Measurements from ENCODE around the gene NBPF15. TPM values are rescaled to one million over a fixed set of nuclear protein-coding genes. Genes with fewer than 3 reads are reported as not detected.
"Not testable (repeated sequence)": the region's sequence is repeated elsewhere in the genome, so short reads cannot be mapped to it uniquely, and the experiment has no call there.

Gene NBPF15
- total RNA-seq: 10 to 100 TPM; 22.8 to 41.4 (median 31.1) TPM

- peak; percentile 97 to 99 (median 99) for ATAC-seq (replicated peaks in 6 of 8)
- Histone ChIP-seq H3K27ac (peak within 1 kb of the TSS in 1 of 2 donors; percentile 37), H3K4me3 (peak within 1 kb of the TSS; percentile 57 to 75 (median 72))
- in situ Hi-C loops (cut with MboI; ENCODE audit: low pct_unique_long_range_greater_than_20kb in 2 of 9, low sequenced_read_pairs in 9 of 9, unreplicated experiment in 9 of 9); H3K4me1 ChIP-seq (replicated peaks in 1 of 2): not testable (repeated sequence)
- 3% methylated on average over 8 of the region's 71 CpGs; no CpG with 5 or more reads in 9 of the 10 experiments for WGBS, 10 experiments
Measured at GRCh38 chr1:144461136-144461759, at the start of gene NBPF15. NBPF15 (minus strand) TSS chr1:144461669; CDS start chr1:144440003, 21,666 bp downstream.

- ATAC-seq (replicated peaks in 6 of 8); H3K4me1 ChIP-seq (replicated peaks in 1 of 2); H3K27ac ChIP-seq; in situ Hi-C loops (cut with MboI; ENCODE audit: low pct_unique_long_range_greater_than_20kb in 2 of 9, low sequenced_read_pairs in 9 of 9, unreplicated experiment in 9 of 9); H3K4me3 ChIP-seq: not testable (repeated sequence)
- WGBS, 10 experiments: 100% methylated on average over 1 of the region's 1 CpG; no CpG with 5 or more reads in 8 of the 10 experiments
Measured at GRCh38 chr1:144496429-144496828, 35.0 kb upstream of the NBPF15 start.

- H3K27ac ChIP-seq; in situ Hi-C loops (cut with MboI; ENCODE audit: low pct_unique_long_range_greater_than_20kb in 2 of 9, low sequenced_read_pairs in 9 of 9, unreplicated experiment in 9 of 9); ATAC-seq (replicated peaks in 6 of 8); H3K4me1 ChIP-seq (replicated peaks in 1 of 2); H3K4me3 ChIP-seq: not testable (repeated sequence)
- no CpG with 5 or more reads among the region's 4 CpGs for WGBS, 10 experiments
Measured at GRCh38 chr1:144494130-144494529, 32.7 kb upstream of the NBPF15 start.

GRCh38 chr1:144490394-144490793 is 28.9 kb upstream of the NBPF15 start:
- H3K4me1 ChIP-seq (replicated peaks in 1 of 2); ATAC-seq (replicated peaks in 6 of 8); H3K27ac ChIP-seq; in situ Hi-C loops (cut with MboI; ENCODE audit: low pct_unique_long_range_greater_than_20kb in 2 of 9, low sequenced_read_pairs in 9 of 9, unreplicated experiment in 9 of 9); H3K4me3 ChIP-seq: not testable (repeated sequence)
- WGBS, 10 experiments: no CpG with 5 or more reads among the region's 18 CpGs

- ATAC-seq (replicated peaks in 6 of 8); in situ Hi-C loops (cut with MboI; ENCODE audit: low pct_unique_long_range_greater_than_20kb in 2 of 9, low sequenced_read_pairs in 9 of 9, unreplicated experiment in 9 of 9); H3K27ac ChIP-seq; H3K4me1 ChIP-seq (replicated peaks in 1 of 2); H3K4me3 ChIP-seq: not testable (repeated sequence)
- WGBS, 10 experiments: no CpG with 5 or more reads among the region's 2 CpGs
Measured at GRCh38 chr1:144487002-144487401, 25.5 kb upstream of the NBPF15 start.

GRCh38 chr1:144485048-144485993 is 23.9 kb upstream of the NBPF15 start:
- no CpG with 5 or more reads among the region's 15 CpGs for WGBS, 10 experiments
- ATAC-seq (replicated peaks in 6 of 8): peak; percentile 66 to 97 (median 88)
- H3K4me3 ChIP-seq; H3K4me1 ChIP-seq (replicated peaks in 1 of 2); in situ Hi-C loops (cut with MboI; ENCODE audit: low pct_unique_long_range_greater_than_20kb in 2 of 9, low sequenced_read_pairs in 9 of 9, unreplicated experiment in 9 of 9); H3K27ac ChIP-seq: not testable (repeated sequence)

GRCh38 chr1:144473897-144474296 is 12.4 kb upstream of the NBPF15 start:
- WGBS, 10 experiments: no CpG with 5 or more reads among the region's 2 CpGs
- ATAC-seq (replicated peaks in 6 of 8); H3K27ac ChIP-seq; H3K4me3 ChIP-seq; in situ Hi-C loops (cut with MboI; ENCODE audit: low pct_unique_long_range_greater_than_20kb in 2 of 9, low sequenced_read_pairs in 9 of 9, unreplicated experiment in 9 of 9); H3K4me1 ChIP-seq (replicated peaks in 1 of 2): not testable (repeated sequence)

GRCh38 chr1:144471434-144471833 is 10.0 kb upstream of the NBPF15 start:
- in situ Hi-C loops (cut with MboI; ENCODE audit: low pct_unique_long_range_greater_than_20kb in 2 of 9, low sequenced_read_pairs in 9 of 9, unreplicated experiment in 9 of 9); H3K27ac ChIP-seq; H3K4me3 ChIP-seq; ATAC-seq (replicated peaks in 6 of 8); H3K4me1 ChIP-seq (replicated peaks in 1 of 2): not testable (repeated sequence)
- no CpG with 5 or more reads among the region's 4 CpGs for WGBS, 10 experiments

- in situ Hi-C loops (cut with MboI; ENCODE audit: low pct_unique_long_range_greater_than_20kb in 2 of 9, low sequenced_read_pairs in 9 of 9, unreplicated experiment in 9 of 9); H3K27ac ChIP-seq; H3K4me1 ChIP-seq (replicated peaks in 1 of 2): not testable (repeated sequence)
- peak in 5 of 8 experiments; percentile 26 to 38 (median 37) for ATAC-seq (replicated peaks in 6 of 8)
- H3K4me3 ChIP-seq: peak overlapping the region in 4 of 5 donors; percentile 63 to 75 (median 72)
- no CpG with 5 or more reads among the region's 17 CpGs for WGBS, 10 experiments
Measured at GRCh38 chr1:144461778-144462177, 309 bp upstream of the NBPF15 start.

GRCh38 chr1:144460686-144461085 is 783 bp downstream of the NBPF15 start:
- in situ Hi-C loops (cut with MboI; ENCODE audit: low pct_unique_long_range_greater_than_20kb in 2 of 9, low sequenced_read_pairs in 9 of 9, unreplicated experiment in 9 of 9); H3K4me1 ChIP-seq (replicated peaks in 1 of 2); H3K27ac ChIP-seq: not testable (repeated sequence)
- WGBS, 10 experiments: no CpG with 5 or more reads among the region's 15 CpGs
- peak in 7 of 8 experiments; percentile 5 to 51 (median 9) for ATAC-seq (replicated peaks in 6 of 8)
- peak overlapping the region; percentile 57 to 75 (median 72) for H3K4me3 ChIP-seq

- H3K4me1 ChIP-seq (replicated peaks in 1 of 2); H3K4me3 ChIP-seq; ATAC-seq (replicated peaks in 6 of 8); H3K27ac ChIP-seq; in situ Hi-C loops (cut with MboI; ENCODE audit: low pct_unique_long_range_greater_than_20kb in 2 of 9, low sequenced_read_pairs in 9 of 9, unreplicated experiment in 9 of 9): not testable (repeated sequence)
- WGBS, 10 experiments: 33 to 93% (median 78%) methylated on average over 1 to 4 of the region's 18 CpGs; no CpG with 5 or more reads in 6 of the 10 experiments
Measured at GRCh38 chr1:144442402-144442801, 19.1 kb downstream of the NBPF15 start.

- WGBS, 10 experiments: no CpG with 5 or more reads among the region's 7 CpGs
- H3K27ac ChIP-seq; H3K4me1 ChIP-seq (replicated peaks in 1 of 2); ATAC-seq (replicated peaks in 6 of 8); H3K4me3 ChIP-seq; in situ Hi-C loops (cut with MboI; ENCODE audit: low pct_unique_long_range_greater_than_20kb in 2 of 9, low sequenced_read_pairs in 9 of 9, unreplicated experiment in 9 of 9): not testable (repeated sequence)
Measured at GRCh38 chr1:144439737-144440136, 21.7 kb downstream of the NBPF15 start.

- peak overlapping the region; percentile 54 to 96 (median 76) for H3K4me3 ChIP-seq
- H3K4me1 ChIP-seq (replicated peaks in 1 of 2); in situ Hi-C loops (cut with MboI; ENCODE audit: low pct_unique_long_range_greater_than_20kb in 2 of 9, low sequenced_read_pairs in 9 of 9, unreplicated experiment in 9 of 9); ATAC-seq (replicated peaks in 6 of 8): not testable (repeated sequence)
- whole genome bisulfite sequencing, 10 experiments: no CpG with 5 or more reads among the region's 46 CpGs
- peak overlapping the region; percentile 59 to 90 for H3K27ac ChIP-seq
Measured at GRCh38 chr1:144418891-144419694, 42.4 kb downstream of the NBPF15 start.

Measured in motor neuron (in vitro differentiated cells).